GM21619 (cell line): ENCODE results near the gene TTLL11.
"Not testable (repeated sequence)": the region's sequence is repeated elsewhere in the genome, so short reads cannot be mapped to it uniquely, and the experiment has no call there.

Experiments used
- ATAC-seq: cut with Tn5 transposase; IDR thresholded peaks from one replicate; pipeline ENCODE4 v1.9.1; 2021; ENCODE audit not compliant: unreplicated experiment

TTLL11 gene

DNA sequence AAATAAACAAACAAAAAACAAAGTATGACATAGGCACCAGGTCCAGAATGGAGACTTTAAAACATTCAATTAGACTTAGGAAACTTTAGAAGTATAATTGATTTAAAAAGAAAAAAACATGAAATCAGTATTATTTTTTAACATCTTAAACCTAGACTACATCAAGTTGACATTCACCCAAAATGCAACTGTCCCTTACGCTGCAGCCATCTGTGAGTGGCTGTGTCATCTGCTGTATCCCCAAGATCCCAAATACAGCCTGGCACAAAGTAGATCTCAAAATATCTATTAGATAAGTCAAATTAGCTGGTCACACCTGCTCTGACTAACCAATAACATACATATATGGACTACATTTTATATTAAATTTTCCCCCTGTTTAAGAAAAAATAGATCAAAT, 7.8 kb downstream of the TTLL11 start:
- no peak for ATAC-seq

DNA sequence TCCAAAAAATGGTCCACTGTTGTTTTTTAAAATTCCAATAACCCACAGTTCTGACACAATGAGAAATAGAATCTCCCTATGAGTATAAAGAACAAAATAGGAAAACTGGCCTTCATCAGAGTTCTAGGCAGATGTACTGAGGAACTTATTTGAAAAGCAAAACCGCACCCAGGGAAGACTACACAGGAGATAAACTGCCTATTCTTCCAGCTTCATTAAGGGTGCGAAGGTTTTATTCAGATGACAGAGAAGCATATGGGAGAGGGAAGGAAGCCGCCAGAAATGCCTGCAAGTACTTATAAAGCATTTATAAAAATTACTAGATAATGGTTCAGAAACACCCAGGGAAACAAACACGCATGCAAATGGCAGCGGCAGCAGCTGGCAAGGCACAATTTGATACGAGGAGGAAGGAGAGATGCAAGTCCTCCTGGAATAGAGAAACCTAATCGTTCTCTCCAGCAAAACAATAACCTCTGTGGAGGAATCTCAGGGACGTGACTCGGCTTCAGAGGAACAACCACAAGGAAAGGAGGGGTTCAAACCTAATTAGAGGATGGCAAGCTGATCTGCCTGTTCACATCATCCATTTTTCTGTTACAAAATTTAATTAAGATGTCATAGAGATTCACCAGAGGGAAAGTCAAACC, 9.0 kb downstream of the TTLL11 start:
- no peak for ATAC-seq

DNA sequence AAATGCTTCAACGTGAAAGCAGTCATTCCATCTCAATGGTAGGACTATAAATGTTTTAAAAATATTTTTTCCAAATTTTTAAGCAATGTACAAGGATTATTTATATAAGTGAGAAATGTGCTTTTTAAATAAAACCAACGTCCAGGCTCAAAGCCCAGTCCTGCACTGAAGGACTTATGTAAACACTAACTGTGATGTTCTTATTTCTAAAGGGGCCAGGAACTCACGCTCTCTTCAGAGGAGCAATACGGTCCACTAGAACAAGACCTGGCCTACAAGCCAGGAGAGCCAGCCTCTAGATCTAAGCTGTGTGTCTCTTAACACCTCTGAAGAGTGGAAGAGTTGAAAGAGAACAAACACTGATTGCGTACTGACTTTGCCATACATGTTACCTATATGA, 12.1 kb downstream of the TTLL11 start:
- ATAC-seq, result no peak

DNA sequence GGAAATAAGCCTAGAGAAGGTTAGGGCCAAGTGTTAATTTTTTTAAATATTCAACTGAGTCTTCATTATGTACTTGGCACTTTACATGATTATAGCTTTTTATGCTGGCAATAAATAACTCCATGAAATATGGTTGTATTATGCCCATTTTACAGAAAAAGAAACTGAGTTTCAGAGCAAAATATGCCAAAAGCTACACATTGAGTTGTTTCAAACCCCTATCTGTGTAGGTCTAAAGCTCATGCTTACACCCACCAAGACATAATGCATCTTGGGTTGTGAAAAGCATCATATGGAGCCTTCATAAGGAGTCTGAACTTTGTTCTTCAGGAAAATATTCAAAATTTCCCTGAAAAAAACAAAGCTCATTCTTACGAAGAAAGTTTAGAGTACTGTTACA, 14.6 kb downstream of the TTLL11 start:
- no peak for ATAC-seq

DNA sequence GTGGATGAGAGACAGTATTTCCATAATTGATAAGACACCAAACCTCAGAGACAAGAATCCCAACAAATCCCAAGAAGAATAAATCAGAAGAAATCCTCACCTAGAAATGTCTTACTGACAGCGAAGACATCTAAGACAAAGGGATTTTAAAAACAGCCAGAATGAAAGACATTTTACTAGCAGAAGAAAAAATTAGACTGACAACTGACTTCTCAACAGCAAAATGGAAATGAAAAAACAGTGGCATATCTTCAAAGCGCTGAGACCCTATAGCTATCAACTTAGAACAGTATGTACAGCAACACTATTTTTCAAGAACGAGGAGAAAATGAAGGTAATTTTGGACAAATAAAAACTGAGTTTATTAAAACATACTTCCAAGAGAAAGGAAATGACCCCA, 16.3 kb downstream of the TTLL11 start:
- no peak for ATAC-seq

DNA sequence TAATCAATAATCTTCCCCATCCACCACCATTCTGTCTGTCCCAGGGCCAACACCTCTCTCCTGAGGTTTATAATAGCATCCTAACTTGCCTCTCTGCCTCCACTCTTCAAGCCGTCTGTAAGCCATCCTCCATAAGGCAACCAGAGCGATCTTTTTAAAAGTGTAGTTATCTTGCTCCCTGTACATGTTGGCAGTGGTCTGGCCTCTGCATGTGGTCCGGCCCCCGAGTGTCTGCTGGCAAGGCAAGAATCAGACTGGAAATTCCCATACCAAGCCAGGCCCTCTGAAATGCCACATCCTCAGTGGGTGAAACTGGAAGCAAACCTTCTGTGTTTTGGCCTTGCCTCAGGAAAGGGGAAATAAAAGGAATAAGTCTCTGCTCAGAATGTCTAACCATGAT, 17.0 kb downstream of the TTLL11 start:
- ATAC-seq, result no peak

GRCh38 chr9:122075135-122076030, 17.7 kb downstream of the TTLL11 start:
- ATAC-seq, result no peak

GRCh38 chr9:122071715-122072114, 21.4 kb downstream of the TTLL11 start:
- no peak for ATAC-seq

GRCh38 chr9:122070728-122071515, 22.2 kb downstream of the TTLL11 start:
- no peak for ATAC-seq

DNA sequence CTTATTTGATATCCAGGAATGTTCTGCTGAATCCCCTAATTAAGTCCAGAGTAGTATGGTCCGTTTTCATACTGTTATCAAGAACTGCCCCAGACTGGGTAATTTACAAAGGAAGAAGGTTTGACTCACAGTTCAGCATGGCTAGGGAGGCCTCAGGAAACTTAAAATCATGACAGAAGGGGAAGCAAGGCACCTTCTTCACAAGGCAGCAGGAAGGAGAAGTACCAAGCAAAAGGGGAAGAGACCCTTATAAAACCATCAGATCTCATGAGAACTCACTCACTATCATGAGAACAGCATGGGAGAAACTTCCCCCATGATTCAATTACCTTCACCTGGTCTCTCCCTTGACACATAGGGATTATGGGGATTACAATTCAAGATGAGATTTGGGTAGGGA, 26.4 kb downstream of the TTLL11 start:
- ATAC-seq, result not testable (repeated sequence)

DNA sequence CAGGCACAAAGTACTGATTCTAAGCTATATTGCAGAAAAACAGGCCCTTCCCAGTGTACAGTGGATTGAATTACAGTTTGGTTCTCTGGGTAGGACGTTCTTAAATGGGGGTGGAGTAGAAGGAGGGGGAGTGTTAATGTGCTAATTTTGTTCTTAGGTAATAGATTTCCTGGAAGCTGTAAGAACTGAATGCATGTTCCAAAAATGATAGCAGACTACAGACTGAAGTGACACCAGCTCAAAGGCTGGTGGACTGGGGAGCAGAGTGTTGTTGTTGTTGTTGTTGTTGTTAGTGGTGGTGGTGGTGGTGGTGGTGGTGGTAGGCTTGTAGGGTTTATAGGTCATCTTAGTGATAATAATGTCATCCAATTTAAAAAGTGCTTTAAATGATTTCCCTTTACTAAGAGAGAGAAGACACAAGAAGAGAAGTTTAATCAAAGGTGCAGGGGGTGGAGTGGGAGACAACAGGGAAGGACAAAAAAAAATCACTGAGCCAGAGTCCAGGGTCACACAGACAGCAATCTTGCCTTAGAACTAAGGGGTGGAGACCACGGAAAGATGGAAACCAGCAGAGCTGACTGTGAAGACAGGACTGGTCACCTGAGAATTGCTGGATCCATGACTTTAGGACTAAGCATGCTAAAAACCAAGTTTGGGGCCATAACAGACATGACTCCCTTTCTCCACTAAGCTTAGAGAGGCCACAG, 27.0 kb downstream of the TTLL11 start:
- ATAC-seq, result no peak

DNA sequence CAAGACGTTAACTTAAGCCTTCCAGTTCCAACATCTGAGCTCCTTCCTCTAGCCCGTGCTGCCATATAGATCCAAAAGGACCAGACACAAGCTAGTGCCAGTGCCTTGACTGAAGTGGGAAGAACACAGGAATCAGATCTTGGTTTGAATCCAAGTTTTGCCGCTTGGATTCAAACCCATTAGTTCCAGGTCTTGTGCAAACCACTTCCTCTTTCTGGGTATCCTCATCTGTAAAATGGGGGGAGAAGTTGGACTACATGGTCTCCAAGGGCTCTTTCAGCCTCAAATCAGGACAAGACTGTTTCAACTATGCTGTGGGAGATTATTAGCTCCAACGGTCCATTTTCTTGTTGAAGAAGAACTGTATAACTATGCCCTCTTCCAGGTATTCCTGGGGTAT, 32.6 kb downstream of the TTLL11 start:
- no peak for ATAC-seq

- no peak for ATAC-seq
Observed at GRCh38 chr9:122059955-122060324, 33.2 kb downstream of the TTLL11 start.

DNA sequence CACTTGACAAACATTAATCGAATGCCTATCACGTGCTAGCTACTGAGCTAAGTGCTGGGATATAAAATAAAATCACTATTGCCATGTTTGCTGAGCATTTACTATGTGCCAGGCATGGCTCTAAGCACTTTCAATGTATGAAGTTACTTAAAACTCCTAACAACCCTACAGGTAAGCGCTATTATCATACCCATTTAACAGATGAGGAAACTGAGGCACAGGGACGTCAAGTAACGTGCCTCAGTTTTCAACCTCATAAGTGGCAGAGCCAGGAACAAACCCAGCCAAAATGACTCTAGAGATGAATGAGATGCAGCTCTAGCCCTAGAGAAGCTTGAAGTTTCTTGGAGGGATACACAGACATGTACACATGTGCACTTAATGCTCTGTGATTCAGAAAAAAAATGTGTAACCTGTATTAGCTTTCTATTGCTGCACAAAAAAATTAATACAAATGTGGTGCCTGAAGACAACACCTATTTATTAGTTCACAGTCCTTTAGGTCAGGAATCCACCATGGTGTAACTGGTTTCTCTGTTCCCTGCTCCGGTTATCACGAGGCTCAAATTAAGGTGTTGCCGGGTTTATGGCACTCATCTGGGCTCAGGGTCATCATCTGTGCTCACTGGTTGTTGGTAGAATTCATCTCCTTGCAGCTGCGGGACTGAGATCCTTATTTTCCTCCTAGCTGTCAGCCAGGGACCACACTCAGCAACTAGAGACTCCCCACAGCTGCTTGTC, 33.7 kb downstream of the TTLL11 start:
- ATAC-seq, result no peak

- ATAC-seq, result no peak
Observed at GRCh38 chr9:122058709-122059108, 34.4 kb downstream of the TTLL11 start.

- no peak for ATAC-seq
Observed at GRCh38 chr9:122058051-122058450, 35.1 kb downstream of the TTLL11 start.

GRCh38 chr9:122057211-122057610, 35.9 kb downstream of the TTLL11 start:
- no peak for ATAC-seq

GRCh38 chr9:122056484-122056883, 36.6 kb downstream of the TTLL11 start:
- ATAC-seq, result no peak

DNA sequence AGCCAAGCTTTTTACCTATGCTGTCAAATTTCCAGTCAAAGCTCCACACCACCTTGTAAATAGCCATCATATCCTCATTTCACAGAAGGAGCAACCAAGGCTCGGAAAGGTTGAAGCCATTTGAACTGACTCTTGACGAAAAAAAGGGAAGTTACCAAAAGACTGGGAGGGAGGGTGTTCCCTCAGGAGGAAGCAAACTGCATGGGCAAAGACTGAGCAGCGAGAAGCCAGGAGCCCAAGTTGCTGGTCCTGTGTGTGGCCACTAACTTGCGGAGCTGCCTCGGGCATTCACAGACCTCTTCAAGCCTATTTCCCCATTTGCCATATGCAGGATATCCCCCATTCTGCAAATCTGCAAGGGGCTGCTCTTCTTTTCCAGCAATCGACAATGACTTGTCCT, 37.4 kb downstream of the TTLL11 start:
- ATAC-seq, result no peak

DNA sequence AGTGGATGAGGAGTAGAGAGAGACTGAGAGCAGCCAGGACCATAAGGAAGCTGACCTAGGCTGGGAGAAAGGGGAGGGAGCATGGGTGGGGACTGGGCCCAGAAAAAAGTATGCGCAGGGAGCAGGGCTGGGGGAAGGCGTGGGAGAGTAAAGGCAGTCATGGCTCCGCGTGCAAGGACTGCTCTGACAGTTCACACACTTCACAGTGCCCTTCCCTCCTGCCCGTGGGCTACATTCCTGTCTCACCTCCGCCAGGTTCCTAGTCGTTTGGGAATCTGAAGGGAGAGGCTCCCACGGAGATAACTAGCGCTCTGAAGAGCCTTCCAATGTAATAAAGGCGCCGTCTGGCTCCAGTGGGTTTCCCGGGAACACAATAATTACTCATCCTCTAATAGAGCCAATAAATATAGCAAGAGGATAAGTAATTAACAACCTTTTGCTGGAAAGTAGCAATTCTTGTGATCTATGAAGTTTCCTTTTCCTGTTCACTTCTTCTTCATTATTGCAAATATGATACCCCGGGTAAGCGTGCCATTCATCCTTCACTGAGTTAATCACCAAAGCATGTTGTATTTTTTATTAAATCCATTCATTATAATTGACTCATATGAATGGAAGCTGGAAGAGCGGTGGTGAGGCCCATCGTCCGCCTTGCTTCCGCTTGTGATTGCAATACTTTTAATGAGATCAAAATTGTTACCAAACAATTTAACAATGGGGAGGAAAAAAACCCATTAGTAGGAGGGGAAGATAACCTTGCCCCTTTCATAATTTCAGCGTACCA, 39.3 kb downstream of the TTLL11 start:
- ATAC-seq, result no peak
